AG20443 (cell line): ENCODE measurements around the gene CCDC175.

Experiments
- DNase-seq: peaks from one replicate; pipeline ENCODE4 v3.0.0; 2012; ENCODE audit warnings: low spot score, mixed read lengths

CCDC175 gene

DNA sequence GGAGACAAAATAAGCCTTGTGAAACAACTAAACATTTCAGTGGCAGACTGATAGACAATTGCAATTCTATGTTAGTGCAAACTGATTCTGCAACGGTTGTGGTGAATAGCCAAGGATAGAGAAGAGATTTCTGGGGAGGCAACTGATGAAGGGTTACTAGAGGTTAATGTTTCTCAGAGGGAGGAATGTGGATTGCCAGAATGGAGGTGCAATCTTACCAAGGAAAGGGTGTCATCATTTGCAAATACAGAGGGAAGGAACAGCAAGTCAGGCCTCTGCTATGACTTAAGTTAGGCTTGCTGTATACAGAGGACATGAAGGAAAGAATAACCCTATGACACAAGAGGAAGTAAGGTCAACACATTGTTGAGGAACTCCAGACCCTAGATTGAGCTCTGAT, 35.8 kb downstream of the CCDC175 start:
- DNase-seq, result no peak

DNA sequence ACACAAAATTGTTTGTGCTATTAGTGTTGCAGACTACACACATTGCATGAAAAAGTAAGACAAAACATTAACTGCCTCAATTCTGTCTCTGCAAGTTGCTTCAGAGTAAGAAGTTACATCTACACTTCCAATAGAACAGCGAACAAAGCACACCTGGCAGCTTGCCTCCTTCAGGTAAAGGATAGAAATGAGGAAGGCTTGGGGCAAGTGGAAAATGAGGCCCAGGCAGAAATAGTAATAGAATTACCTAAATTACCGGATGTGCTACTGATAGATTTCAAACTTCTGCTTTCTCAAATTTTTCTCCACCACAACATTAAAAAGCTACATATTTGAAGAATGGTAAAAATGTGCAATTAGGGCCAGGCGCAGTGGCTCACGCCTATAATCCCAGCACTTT, 37.7 kb downstream of the CCDC175 start:
- no peak for DNase-seq

DNA sequence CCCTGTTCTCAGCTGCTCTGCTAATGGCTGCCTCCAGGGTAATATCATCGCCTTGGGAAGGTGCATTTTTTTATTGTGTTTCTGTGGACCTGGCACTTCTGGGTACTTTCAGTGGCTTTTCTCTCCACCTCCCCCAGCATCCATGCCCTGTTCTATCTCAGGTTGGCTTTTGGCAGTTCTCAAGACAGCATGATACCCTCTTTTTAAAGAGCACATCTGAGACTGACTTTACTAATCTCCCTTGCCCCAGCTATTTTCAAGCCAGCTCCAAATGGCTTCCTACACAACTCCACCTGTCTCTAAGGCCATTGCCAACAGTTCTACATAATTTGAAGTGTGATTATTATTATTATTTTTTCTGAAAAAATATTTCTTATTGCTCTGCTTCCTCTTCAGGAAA, 39.1 kb downstream of the CCDC175 start:
- DNase-seq, result no peak

DNA sequence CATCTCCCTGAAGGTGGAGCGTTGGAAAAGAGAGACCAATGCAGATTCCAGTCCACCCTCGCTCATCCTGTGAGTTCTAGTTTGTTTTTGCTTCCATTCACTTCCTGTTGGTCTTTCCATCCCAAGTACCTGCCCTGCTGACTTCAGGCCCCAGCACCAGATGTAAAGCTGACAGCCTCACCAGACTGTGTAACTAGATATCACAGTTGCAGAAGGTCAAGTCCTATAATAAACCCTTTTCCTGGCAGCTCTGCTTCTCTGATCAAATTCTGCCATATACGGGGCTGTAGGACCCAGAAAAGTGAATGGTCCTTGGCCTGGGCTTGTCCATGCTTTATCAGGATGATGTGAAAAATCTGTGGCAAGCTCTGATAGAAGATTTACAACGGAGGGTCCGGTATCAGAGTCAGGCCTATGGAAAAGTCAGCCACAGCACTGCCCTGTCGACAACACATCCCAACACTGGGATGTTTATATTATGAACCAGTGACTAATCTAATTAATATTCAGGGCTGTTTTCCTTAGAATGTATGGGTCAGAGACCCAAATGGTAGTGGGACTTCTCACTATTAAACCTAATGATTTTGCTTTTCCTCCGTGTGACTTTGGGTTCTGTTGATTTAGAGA, 42.1 kb downstream of the CCDC175 start:
- DNase-seq, result no peak

DNA sequence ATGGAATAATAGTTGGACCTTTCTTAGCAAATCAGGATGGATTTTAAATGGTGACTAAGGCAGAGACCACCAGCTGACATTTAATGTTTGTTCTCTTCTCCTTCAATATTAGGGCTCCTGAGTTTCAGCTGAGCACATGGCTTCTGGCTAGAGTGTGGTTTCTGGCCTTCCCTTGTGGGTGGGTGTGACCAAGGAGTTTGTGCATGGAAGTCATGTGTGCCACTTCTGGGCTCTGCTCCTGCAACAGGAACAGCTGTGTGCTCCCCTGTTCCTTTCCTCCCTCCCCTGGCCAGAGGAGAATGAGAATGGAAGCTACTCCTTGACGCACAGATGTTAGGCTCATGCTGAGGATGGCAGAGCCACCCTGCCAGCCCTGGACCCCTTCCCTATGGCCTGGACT, 44.2 kb downstream of the CCDC175 start:
- DNase-seq, result no peak

DNA sequence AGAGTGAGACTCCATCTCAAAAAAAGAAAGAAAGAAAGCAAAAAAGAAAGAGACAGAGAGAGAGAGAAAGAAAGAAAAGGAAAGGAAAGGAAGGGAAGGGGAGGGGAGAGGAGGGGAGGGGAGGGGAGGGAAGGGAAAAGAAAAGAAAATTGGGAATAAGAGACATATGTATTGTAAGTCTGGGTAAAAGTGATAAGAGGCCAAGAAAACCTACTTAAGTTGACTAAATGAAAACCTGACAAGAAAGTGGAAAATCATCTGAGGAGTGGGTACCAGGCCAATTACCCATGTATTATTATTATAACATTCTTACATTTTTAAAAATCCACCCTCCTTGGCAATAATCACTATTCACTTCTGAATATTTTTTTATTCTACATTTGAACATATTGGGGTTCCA, 46.3 kb downstream of the CCDC175 start:
- no peak for DNase-seq

DNA sequence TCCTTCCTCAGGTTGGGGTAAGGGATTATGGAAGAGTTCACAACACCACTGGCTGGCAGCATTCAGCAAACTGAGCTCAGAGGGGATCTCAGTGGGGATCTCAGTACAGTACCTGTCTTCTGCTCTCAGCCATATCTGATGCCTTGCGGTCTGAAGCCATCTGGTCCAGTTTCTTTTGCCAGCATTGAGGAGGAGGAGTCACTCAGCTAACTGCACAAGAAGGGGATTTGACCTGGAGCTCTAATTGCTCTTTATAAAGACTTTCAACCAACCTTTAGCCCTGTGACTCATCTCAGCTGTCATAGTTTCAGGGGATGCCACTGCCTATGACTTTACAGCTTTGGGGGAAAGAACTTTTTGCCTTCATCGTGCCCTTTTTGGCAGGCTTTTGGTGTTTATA, 47.4 kb downstream of the CCDC175 start:
- no peak for DNase-seq

DNA sequence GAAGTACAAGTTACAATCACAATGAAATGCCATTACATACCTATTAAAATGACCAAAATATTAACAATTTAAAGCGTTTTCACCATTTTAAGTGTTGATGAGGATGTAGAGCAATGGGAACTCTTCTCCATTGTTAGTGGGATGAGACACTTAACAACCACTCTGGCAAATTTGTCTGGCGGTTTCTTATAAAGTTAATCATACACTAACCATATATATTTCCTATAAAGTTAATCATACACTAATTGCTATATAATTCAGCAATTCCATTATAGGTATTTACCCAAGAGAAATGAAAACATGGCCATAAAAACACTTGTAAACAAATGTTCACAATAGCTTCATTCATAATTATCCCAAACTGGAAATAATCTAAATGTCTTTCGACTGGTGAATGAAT, 56.4 kb downstream of the CCDC175 start:
- DNase-seq, result no peak

DNA sequence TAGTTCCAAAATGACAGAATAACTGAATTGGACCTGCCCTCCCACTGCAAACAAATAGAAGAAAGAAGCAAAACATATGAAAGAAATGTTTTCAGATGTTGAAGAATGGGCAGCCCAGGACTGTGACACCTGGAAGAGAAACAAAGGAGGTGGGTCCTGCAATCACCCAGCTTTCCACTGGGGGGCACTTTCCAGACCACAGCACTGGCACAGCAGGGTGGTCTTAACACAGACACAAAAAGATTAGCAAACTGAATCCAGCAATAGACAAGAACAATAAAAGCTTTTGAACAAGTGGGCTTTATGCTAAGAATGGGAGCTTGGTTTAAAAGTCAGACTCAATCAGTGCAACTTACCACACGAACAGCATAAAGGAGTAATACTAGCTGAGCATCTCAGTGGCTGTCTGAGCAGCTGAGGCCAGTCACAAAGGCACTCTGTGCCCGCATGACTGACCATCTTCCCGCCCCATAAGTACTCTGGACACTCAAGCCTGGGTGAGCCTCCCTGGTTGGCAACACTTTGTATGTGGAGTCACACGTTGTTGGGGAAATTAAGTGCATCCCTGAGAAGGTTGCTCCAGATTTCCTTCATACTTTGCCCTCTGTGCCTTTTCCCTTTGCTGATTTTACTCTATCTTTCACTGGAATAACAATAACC, 64.6 kb downstream of the CCDC175 start:
- no peak for DNase-seq

DNA sequence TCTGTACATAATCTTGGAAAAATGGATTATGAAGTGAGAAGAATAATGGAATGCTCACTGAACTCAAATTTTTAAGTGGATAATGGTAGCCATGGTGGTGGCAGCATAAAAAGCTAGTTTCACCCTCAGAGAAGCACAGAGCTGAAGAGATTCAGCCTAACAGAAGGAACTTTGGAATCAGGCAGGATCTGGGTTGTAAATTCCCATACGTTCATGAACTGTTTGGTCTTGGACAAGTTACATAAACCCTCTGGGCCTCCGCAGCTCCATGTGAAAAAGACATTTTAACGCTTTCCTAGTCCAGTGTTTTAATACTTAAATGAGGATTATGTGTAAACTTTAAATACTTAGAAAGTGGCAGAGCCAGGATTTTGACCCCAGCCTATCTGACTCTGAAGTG, 65.6 kb downstream of the CCDC175 start:
- DNase-seq, result no peak

DNA sequence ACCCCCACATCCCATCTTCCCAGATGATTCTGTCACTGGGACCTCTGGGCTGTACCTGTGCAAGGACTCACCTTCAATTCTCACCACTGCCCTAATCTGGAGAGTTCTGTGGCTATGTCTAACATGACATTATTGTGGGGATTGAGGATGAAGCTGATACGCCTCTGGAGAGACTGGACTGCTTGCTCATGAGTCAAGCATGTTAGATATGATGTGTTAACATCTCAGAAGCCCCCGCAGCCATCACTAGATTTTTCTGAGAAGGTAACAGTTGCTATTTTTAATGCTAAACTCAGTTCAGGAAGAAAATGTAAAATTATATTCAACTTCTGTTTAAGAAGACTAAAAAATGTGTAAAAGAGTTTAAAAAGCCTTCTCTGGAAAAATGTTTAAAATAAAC, 66.6 kb downstream of the CCDC175 start:
- DNase-seq, result no peak

DNA sequence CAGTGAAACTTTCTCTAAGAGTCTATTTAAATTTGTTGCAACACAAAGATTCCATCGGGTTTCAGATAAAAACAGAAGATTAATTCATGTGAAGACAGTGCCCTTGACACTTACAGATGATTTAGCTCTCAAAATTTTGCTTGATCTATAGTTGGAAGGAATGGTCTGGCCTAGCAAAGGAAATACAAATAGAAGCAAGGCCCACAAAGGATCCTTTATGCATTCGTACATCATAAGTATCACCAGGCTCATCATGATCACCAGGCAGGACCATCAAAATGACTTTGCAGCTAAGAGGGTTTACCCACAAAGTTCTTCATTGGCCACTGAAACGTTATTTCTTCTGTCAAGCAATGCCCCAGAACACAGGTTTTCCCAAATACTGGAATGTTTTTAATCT, 67.5 kb downstream of the CCDC175 start:
- DNase-seq, result no peak

DNA sequence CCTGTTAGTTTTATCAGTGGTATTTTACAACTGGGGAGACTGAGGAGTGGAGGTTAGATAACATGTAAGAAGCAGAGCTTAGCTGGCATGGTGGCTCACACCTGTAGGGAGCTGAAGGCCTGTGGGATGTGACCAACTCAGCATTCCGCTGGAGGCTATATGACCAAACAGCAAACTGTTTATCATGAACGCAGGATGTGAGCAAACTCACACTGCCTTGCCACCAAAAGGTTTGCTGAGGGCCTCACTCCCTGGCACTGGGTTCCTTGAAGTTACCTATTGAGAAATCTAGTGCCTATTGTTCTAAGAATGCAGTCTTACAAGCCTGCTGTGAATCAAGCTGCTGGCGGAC, 68.9 kb downstream of the CCDC175 start:
- no peak for DNase-seq

DNA sequence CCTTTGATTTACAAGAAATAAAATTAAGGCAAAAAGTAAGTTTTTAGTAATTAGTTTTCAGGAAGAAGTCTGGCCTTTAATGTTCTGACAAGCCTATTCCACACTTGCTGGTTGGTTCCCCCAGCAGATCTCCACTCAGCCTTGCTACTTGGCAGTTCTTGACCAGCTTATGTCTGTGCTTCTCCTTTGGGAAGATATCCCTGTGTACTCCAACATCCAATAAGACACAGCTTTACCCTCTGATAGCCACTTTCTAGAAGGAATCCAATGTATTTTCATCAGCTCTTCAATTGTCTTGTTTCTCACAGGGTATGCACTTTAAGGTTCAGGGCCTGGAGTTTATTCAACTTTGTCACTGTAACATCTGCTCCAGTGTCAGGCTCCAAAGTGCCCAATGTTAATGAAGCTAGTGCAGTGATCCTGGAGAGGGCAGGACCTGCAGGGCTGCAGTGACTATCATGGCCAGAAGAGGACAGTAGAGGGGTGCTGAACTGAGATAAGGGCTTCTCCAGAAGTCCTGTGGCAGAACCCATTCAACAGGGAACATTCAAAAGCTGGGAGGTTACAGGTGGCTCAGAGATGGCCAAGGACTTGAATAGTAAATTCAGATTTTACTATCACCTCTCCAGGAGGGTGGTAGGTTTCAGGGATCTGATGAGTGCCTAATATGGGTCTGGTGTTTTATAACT, 69.4 kb downstream of the CCDC175 start:
- DNase-seq, result peak; percentile 68

DNA sequence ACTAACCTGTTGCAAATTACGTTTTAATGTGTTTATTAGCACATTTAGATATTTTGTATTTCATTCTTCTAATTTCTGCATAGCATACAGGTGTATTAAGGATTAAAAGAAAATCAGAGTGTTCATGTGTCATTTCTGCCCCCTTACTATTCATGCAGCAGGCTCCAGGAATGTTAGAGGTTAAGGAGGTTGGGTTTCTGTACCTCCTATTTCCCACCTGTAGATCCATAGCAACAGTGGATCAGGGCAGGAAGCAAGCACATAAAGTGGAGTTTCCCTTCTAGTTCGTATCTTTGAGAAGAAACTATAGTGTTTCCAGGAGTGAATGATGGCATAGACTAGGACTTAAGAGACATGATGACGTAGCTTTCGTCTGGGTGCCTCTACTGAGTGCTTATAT, 73.4 kb downstream of the CCDC175 start:
- DNase-seq, result no peak

DNA sequence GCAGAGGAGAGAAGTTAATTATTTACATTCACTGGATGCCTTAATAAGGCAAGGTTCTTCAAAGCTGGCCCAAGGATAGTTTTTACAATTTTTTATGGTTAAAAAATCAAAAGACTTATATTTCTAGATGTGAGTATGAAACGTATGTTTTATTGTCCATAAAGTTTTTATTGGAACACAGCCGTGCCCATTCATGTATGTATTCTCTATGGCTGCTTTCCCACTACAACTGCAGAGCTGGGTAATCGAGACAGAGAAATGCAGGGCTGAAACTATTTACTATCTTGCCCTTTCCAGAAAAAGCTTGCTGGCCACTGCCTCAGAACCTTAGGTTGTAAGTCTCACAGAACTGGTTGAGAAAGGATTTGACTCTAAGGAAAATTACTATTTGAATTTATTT, 75.9 kb downstream of the CCDC175 start:
- DNase-seq, result no peak

DNA sequence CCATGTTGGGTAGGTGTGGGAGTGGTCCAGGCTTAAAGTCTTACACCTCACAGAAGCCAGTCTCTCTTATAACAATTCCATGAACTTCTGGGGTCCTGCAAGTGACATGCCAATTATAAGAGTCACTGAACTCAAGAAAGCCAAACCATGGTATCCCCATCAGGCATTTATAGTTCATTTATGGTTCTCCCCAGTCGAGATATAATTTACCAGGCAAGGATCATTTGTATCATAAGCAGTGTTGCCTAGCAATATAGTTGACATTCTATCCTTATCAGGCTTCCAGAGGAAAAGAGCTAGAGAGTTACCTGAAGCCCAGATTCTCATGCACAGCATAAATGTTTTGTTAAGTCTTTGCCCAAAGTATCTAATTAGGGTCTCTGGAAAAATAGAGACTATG, 84.2 kb downstream of the CCDC175 start:
- DNase-seq, result no peak

DNA sequence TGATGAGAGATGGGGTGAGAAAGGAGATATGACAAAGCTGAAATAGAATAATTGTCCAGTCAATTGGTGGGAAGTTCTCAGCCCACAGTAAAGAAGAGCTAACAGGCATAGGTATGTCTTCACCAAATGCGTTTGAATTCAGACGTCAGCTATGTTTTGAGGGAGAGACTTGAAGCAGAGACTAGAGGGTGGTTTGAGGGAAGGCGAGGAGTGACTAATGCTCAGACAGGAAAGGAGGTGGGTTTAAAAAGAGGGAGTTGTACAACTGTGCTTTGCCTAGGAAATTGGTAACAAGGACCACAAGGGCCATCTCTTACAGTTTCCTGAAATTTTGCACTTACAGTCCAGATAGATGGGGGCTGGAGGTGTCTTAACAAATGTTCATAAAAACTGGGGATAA, 85.9 kb downstream of the CCDC175 start:
- no peak for DNase-seq

DNA sequence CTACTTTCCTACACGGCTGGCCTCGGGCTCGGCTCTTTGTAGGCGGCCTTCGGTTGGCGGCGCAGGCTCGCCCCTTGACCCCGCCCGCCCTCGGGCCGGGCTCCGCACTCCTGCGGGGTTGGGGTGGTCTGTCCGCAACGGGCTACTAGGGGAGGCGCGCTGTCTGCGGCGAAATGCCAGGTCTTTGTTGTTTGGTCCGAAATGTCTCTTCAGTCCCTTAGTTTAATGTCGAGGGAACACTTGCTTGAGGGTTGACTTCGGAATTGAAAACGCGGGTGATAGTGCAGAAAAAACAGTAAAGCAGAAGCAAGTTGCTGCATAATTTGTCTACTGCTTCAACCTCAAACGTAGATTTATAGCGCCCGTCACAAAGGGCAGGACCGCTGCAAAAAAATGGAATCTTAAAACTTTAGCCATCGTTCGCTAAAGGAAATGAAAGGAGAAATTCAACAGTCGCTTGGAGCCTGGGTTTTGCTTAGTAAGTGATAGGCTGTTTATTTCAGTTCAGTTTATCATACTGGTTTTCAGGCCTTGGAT, 91.9 kb downstream of the CCDC175 start:
- DNase-seq, result no peak

DNA sequence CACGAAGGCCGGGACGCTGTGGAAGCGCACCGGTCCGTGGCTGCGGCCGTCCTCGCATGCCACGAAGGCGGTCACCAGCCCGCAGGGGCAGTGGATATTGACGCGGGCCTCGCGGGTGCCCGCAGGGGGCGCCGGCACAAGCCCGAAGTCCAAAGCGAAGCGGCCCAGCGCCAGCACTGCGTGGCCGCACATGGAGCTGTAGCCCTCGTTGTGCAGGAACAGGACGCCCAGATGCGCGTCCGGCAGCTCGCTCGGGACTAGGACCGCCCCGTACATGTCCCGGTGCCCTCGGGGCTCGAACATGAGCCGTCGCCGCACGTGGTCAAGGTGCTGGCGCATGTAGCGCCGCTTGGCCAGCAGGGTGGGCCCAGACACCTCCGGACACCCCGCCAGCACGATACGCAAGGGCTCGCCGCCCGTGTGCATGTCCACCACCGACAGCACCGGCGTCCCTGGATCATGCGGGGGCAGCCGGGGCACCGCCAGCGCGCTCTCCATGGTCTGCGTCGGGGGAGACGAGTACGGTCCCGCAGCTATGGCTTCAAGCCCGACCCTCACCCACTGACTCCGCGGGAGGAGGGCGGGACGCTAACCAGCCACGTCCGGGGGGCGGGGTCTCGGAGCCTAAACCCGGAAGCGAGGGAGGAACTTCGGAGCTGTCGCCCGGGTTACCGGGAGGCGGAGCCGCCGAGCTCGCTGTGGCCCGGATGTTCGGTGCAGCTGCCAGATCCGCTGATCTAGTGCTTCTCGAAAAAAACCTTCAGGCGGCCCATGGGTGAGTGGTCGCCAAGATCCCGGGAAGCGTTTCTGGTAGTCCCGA, 92.6 kb downstream of the CCDC175 start, which contains the start of the genes JKAMP and L3HYPDH:
Gene JKAMP (plus strand): TSS at position 699 of the 820 bp plus-strand sequence. CDS start 73 bp downstream, at position 772.
Gene L3HYPDH (minus strand): TSS at position 590 of the 820 bp plus-strand sequence. CDS start 92 bp downstream, at position 498.
- DNase-seq, result peak; percentile 96

DNA sequence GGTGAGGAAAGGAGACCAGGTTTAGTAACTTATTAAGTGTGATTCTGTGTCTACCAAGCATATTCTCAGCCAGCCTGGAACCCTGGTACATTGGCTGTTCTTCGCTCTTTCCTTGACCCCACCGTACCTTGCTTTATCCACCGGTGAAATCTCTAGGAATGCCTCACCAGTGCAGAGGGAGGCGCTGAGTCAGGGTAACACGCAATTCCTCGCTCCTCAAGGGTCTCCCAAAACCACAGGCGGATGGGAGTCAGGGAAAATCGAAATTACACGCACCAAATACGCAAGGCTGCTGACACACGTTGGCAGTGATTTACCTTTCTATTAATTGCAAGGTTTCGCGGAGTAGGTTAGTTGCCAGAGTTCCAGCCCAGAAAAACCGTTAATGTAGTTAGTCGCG, 93.2 kb downstream of the CCDC175 start:
- DNase-seq, result peak; percentile 33
